WTC11 (cell line): Measurements from ENCODE around the gene ASTN2. TPM values are rescaled to one million over a fixed set of nuclear protein-coding genes. Genes with fewer than 3 reads are reported as not detected.

ENCODE experiments used
- ATAC-seq: fragments of 200-7000 bp; cut with Tn5 transposase; 2 replicates; pipeline ENCODE4 v1.10.0; 2021; ENCODE audit warnings: mild to moderate bottlenecking, moderate library complexity
- CTCF ChIA-PET: fragments of 300-600 bp; sonication (Branson Sonifier 250); formaldehyde crosslinking; loops from one replicate; lab custom pipeline; 2021; ENCODE audit warnings: antibody characterized with exemption; lab: Charles Lee
- POLR2A ChIA-PET: fragments of 350-600 bp; sonication (Branson Sonifier 250); formaldehyde crosslinking; loops from one replicate; lab custom pipeline; 2021; ENCODE audit warnings: antibody characterized with exemption; lab: Charles Lee
- DNase-seq: peaks from one replicate; pipeline ENCODE4 v3.0.0; 2021; ENCODE audit warnings: low spot score
- H3K27ac Mint-ChIP-seq: 2 replicates; pipeline ENCODE4 v1.8.0; 2021; ENCODE audit warnings: mixed read lengths
- H3K27me3 Mint-ChIP-seq: 2 replicates; pipeline ENCODE4 v1.8.0; 2021; ENCODE audit warnings: low read depth, mild to moderate bottlenecking, moderate library complexity, mixed read lengths
- H3K36me3 Mint-ChIP-seq: 2 replicates; pipeline ENCODE4 v1.8.0; 2021; ENCODE audit warnings: mixed read lengths
- H3K4me1 Mint-ChIP-seq: 2 replicates; pipeline ENCODE4 v1.8.0; 2022; ENCODE audit warnings: mixed read lengths
- H3K4me3 Mint-ChIP-seq: 2 replicates; pipeline ENCODE4 v1.8.0; 2021; ENCODE audit warnings: mild to moderate bottlenecking, moderate library complexity, mixed read lengths
- H3K9me3 Mint-ChIP-seq: 2 replicates; pipeline ENCODE4 v1.8.0; 2021; ENCODE audit warnings: mixed read lengths
- CREB1 ChIP-seq: sonication (generic); formaldehyde crosslinking; IDR thresholded peaks from 2 replicates; pipeline ENCODE4 v1.8.0; 2023; ENCODE audit warnings: mild to moderate bottlenecking, missing genetic modification reagents
- ERG ChIP-seq: fragments of 250-450 bp; sonication (Bioruptor Pico); IDR thresholded peaks from 2 replicates; pipeline ENCODE4 v1.8.0; 2021; ENCODE audit warnings: mild to moderate bottlenecking
- ETV6 ChIP-seq: sonication (generic); formaldehyde crosslinking; IDR thresholded peaks from 2 replicates; pipeline ENCODE4 v1.8.1; 2022; ENCODE audit warnings: mild to moderate bottlenecking, missing genetic modification reagents
- FOXK1 ChIP-seq: sonication (generic); formaldehyde crosslinking; IDR thresholded peaks from 2 replicates; pipeline ENCODE4 v1.8.0; 2022; ENCODE audit warnings: mild to moderate bottlenecking, moderate library complexity, missing genetic modification reagents
- HMGA2 ChIP-seq: fragments of 250-450 bp; sonication (Bioruptor Pico); IDR thresholded peaks from 2 replicates; pipeline ENCODE4 v1.4.0; 2021; ENCODE audit warnings: mild to moderate bottlenecking, moderate library complexity
- MLX ChIP-seq: sonication (generic); formaldehyde crosslinking; IDR thresholded peaks from 2 replicates; pipeline ENCODE4 v1.8.1; 2023; ENCODE audit warnings: mild to moderate bottlenecking, missing genetic modification reagents, moderate library complexity
- NFE2L1 ChIP-seq: sonication (generic); formaldehyde crosslinking; IDR thresholded peaks from 2 replicates; pipeline ENCODE4 v1.8.1; 2023; ENCODE audit warnings: missing genetic modification reagents
- NR1H2 ChIP-seq: sonication (generic); formaldehyde crosslinking; IDR thresholded peaks from 2 replicates; pipeline ENCODE4 v1.9.0; 2021; ENCODE audit warnings: mild to moderate bottlenecking, moderate library complexity, missing genetic modification reagents
- RELA ChIP-seq: sonication (generic); formaldehyde crosslinking; IDR thresholded peaks from 2 replicates; pipeline ENCODE4 v1.8.1; 2022; ENCODE audit warnings: missing genetic modification reagents, mild to moderate bottlenecking, borderline replicate concordance
- SMAD4 ChIP-seq: sonication (generic); formaldehyde crosslinking; IDR thresholded peaks from 2 replicates; pipeline ENCODE4 v1.8.0; 2022; ENCODE audit warnings: mild to moderate bottlenecking, missing genetic modification reagents
- SOX15 ChIP-seq: fragments of 250-450 bp; sonication (Bioruptor Pico); IDR thresholded peaks from 2 replicates; pipeline ENCODE4 v1.9.0; 2021; ENCODE audit warnings: mild to moderate bottlenecking
- TCF7 ChIP-seq: sonication (generic); formaldehyde crosslinking; IDR thresholded peaks from 2 replicates; pipeline ENCODE4 v1.8.0; 2022; ENCODE audit warnings: mild to moderate bottlenecking, low read depth, missing genetic modification reagents, moderate library complexity
- TEAD1 ChIP-seq: sonication (generic); formaldehyde crosslinking; IDR thresholded peaks from 2 replicates; pipeline ENCODE4 v1.8.0; 2022; ENCODE audit warnings: mild to moderate bottlenecking, missing genetic modification reagents
- ZBTB21 ChIP-seq: sonication (generic); formaldehyde crosslinking; IDR thresholded peaks from 2 replicates; pipeline ENCODE4 v1.8.1; 2023; ENCODE audit warnings: mild to moderate bottlenecking, missing genetic modification reagents, borderline replicate concordance
- ZNF138 ChIP-seq: sonication (generic); formaldehyde crosslinking; conservative IDR thresholded peaks from 2 replicates; pipeline ENCODE4 v1.8.1; 2022; ENCODE audit warnings: mild to moderate bottlenecking, moderate library complexity, missing genetic modification reagents
- ZNF232 ChIP-seq: sonication (generic); formaldehyde crosslinking; IDR thresholded peaks from 2 replicates; pipeline ENCODE4 v1.8.0; 2022; ENCODE audit warnings: mild to moderate bottlenecking, missing genetic modification reagents
- ZNF281 ChIP-seq: sonication (generic); formaldehyde crosslinking; IDR thresholded peaks from 2 replicates; pipeline ENCODE4 v1.8.0; 2023; ENCODE audit warnings: mild to moderate bottlenecking, missing genetic modification reagents
- ZNF425 ChIP-seq: fragments of 250-450 bp; sonication (Bioruptor Pico); conservative IDR thresholded peaks from 2 replicates; pipeline ENCODE4 v1.9.0; 2021; ENCODE audit warnings: mild to moderate bottlenecking
- total RNA-seq: library from RNA; stranded (reverse); gene quantifications from 3 replicates; pipeline ENCODE4 v1.2.3, GENCODE V29; 2021
- TF ChIP-seq, protein P1 (sequence below): sonication (generic); formaldehyde crosslinking; IDR thresholded peaks from 2 replicates; pipeline ENCODE4 v1.8.0; 2022; ENCODE audit warnings: mild to moderate bottlenecking, missing genetic modification reagents

ASTN2 gene
- total RNA-seq, 1 experiment from 2014 or later = 16.2 TPM

DNA sequence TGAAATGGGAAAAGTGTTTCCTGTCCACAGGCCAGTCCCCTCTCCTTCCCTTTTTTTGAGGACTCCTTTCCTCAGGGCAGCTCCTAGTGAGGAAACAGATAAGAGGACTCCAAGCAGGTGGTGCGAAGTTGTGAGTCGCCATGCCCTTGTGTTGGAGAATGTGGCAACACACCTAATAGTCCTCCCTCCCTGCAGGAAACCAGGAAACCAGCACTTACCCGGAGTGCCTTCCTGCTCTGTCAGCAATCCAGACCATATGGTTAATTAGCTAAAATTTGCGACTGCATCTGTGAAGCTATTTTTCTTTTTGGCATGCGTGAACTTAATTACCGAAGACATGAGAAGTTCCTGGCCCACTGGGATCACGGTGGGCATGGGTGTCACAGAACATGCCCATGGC lies 657.8 kb downstream of the ASTN2 start:
- Mint-ChIP-seq H3K27ac (no peak overlapping the region), H3K36me3 (peaks cover 10% of the 10 kb centered on the region), H3K9me3 (peaks cover 15% of the 10 kb centered on the region), H3K4me3 (no peak overlapping the region), H3K27me3 (no peaks in the 10 kb centered on the region), H3K4me1 (peaks cover 19% of the 10 kb centered on the region)
- ChIA-PET CTCF (interaction anchor here (1.7 to 2.0 kb wide), 2 partner anchors 20 to 103 kb away, joined by 6 to 7 read pairs; no protein-coding TSS in a partner anchor), POLR2A (no interaction called here)
- TF ChIP-seq CREB1 (CRISPR knock-in tag) (no peak), TCF7 (CRISPR knock-in tag) (no peak), ZNF281 (CRISPR knock-in tag) (no peak), MLX (CRISPR knock-in tag) (no peak), ZBTB21 (CRISPR knock-in tag) (no peak), ZNF425 (CRISPR knock-in tag) (no peak), HMGA2 (no peak)
- TF ChIP-seq, protein P1, sequence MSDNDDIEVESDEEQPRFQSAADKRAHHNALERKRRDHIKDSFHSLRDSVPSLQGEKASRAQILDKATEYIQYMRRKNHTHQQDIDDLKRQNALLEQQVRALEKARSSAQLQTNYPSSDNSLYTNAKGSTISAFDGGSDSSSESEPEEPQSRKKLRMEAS (CRISPR knock-in tag) = no peak
- no peak for DNase-seq
- ATAC-seq = no peak

DNA sequence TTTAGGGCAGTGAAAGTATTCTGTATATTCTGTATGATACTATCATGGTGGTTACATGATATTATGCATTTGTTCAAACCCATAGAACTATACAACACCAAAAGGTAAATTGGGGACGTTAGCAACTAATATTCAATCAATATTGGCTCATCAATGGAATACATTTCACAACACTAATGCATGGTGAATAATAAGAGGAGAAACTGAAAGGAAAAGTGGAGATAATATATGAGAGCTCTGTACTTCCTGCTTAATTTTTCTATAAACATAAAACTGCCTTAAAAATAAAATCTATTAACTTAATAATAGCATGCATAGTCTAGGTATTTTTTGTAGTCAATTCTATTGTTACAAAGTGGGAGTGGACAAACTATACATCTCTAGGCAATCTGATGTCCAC lies 661.5 kb downstream of the ASTN2 start:
- no peak for DNase-seq
- TF ChIP-seq NR1H2 (CRISPR knock-in tag) (no peak), ZNF425 (CRISPR knock-in tag) (no peak), TEAD1 (CRISPR knock-in tag) (no peak), RELA (CRISPR knock-in tag) (no peak), HMGA2 (no peak), SMAD4 (no peak), ZNF232 (no peak), SOX15 (CRISPR knock-in tag) (no peak), ZNF138 (CRISPR knock-in tag) (no peak), ETV6 (CRISPR knock-in tag) (no peak), ZBTB21 (CRISPR knock-in tag) (no peak), MLX (CRISPR knock-in tag) (no peak), ERG (CRISPR knock-in tag) (no peak), NFE2L1 (CRISPR knock-in tag) (no peak), FOXK1 (no peak)
- ChIA-PET CTCF (no interaction called here), POLR2A (no interaction called here)
- H3K4me3 Mint-ChIP-seq = no peak overlapping the region
- no peaks in the 10 kb centered on the region for H3K27me3 Mint-ChIP-seq
- peaks cover 10% of the 10 kb centered on the region for H3K36me3 Mint-ChIP-seq
- H3K9me3 Mint-ChIP-seq = peaks cover 15% of the 10 kb centered on the region
- peaks cover 16% of the 10 kb centered on the region for H3K4me1 Mint-ChIP-seq
- H3K27ac Mint-ChIP-seq = no peak overlapping the region
- no peak for ATAC-seq
